ENCODE data around the gene BEGAIN.

DNA sequence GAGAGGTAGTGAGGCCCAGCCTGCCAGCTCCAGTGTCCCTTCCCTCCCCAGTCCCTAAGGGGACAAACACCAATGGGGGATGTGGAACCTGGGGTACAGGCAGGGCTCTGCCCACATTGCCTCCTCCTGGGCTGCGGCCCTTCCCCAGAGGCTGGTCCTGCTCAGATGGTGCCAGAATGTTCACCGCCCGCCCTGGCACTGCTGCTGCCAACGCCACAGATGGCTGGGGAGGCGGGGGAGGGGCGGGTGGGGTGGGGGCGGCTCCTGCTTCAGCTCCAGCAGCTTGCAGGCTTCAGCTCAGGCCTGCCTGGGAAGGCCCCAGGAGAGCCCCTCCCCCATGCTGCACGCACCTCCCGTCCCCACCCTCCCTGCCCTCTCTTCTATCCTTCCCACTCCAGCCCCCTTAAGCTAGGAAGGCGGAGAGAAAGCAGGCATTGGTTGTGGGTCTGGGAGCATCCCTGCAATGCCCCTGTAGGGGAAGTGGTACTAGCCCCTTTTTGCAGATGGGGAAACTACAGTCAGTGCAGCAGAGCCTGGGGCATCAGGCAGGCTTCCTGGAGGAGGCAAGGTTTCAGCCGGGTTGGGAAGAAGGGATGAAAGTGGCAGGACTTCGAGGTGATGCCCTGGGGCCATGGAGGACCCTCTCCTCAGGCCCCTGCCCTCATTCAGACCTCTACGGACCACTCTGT lies 2.0 kb upstream of the BEGAIN start:
- no peak for TF ChIP-seq EZH2 (IDR thresholded peaks at IDR 0.05; ENCODE audit: low read length, missing control alignments)
- TF ChIP-seq, protein P1, sequence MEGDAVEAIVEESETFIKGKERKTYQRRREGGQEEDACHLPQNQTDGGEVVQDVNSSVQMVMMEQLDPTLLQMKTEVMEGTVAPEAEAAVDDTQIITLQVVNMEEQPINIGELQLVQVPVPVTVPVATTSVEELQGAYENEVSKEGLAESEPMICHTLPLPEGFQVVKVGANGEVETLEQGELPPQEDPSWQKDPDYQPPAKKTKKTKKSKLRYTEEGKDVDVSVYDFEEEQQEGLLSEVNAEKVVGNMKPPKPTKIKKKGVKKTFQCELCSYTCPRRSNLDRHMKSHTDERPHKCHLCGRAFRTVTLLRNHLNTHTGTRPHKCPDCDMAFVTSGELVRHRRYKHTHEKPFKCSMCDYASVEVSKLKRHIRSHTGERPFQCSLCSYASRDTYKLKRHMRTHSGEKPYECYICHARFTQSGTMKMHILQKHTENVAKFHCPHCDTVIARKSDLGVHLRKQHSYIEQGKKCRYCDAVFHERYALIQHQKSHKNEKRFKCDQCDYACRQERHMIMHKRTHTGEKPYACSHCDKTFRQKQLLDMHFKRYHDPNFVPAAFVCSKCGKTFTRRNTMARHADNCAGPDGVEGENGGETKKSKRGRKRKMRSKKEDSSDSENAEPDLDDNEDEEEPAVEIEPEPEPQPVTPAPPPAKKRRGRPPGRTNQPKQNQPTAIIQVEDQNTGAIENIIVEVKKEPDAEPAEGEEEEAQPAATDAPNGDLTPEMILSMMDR (conservative IDR thresholded peaks at IDR 0.05 in 1 of 2, IDR thresholded peaks at IDR 0.05 in 1 of 2; ENCODE audit: low read depth in 1 of 2, low read length in 2 of 2): no peak
